ENCODE measurements around the gene SNRPN. TPM values are rescaled to one million over a fixed set of nuclear protein-coding genes. Genes with fewer than 3 reads are reported as not detected.

Gene SNRPN
- 147 and 201 TPM in 2 replicates for total RNA-seq (ENCODE audit: low replicate concordance)

GRCh38 chr15:24954783-24955530 is at the start of gene SNRPN, which contains the start of gene SNURF:
SNRPN (plus strand) TSS chr15:24954987; CDS start chr15:24974454, 19,467 bp downstream.
SNURF (plus strand) TSS chr15:24954987; CDS start chr15:24955049, 62 bp downstream.

Other genes with a start within 250 kb of the SNRPN start
- 141 and 386 TPM in 2 replicates for gene SNURF, start within 50 bp of the SNRPN start, total RNA-seq (ENCODE audit: low replicate concordance)